Lower leg skin (tissue), 3 donors: ENCODE results near the gene IMP4.

Source experiments
- POLR2A ChIP-seq, 2 donors: fragments of 450-650 bp; IDR thresholded peaks; one replicate each; pipeline ENCODE4 v1.6.1; 2016 to 2017; ENCODE audit warnings: antibody characterized with exemption in 2 of 2, mild to moderate bottlenecking in 1 of 2, moderate library complexity in 1 of 2
- TF ChIP-seq, protein P1 (sequence below), 3 donors: fragments of 450-650 bp; IDR thresholded peaks; one replicate each; pipeline ENCODE4 v1.5.1; 2016; ENCODE audit warnings: antibody characterized with exemption in 3 of 3, mild to moderate bottlenecking in 3 of 3, moderate library complexity in 2 of 3

DNA sequence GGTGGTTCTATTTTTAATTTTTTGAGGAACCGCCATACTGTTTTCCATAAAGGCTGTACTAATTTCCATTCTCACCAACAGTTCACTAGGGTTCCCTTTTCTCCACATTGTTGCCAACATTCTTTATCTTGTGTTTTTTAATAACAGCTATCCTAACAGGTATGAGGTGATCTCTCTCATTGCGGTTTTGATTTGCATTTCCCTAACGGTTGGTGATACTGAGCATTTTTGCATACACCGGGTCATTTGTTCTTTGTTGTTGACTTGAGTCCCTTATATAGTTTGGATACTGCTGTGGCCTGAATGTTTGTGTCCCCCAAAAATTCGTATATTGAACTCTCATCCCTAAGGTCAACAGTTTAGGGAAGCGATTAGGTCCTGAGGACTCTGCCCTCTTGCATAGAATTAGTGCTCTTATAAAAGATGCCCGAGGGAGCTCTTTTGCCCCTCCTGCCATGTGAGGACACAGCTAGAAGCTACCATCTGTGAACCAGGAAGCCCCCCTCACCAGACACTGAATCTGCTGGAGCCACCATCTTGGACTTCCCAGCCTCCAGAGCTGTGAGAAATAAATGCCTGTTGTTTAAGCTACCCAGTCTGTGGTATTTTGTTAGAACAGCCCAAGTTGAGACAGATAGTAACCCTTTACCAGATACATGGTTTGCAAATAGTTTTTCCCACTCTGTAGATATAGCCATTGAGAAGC, 4.7 kb downstream of the IMP4 start:
- TF ChIP-seq, protein P1, sequence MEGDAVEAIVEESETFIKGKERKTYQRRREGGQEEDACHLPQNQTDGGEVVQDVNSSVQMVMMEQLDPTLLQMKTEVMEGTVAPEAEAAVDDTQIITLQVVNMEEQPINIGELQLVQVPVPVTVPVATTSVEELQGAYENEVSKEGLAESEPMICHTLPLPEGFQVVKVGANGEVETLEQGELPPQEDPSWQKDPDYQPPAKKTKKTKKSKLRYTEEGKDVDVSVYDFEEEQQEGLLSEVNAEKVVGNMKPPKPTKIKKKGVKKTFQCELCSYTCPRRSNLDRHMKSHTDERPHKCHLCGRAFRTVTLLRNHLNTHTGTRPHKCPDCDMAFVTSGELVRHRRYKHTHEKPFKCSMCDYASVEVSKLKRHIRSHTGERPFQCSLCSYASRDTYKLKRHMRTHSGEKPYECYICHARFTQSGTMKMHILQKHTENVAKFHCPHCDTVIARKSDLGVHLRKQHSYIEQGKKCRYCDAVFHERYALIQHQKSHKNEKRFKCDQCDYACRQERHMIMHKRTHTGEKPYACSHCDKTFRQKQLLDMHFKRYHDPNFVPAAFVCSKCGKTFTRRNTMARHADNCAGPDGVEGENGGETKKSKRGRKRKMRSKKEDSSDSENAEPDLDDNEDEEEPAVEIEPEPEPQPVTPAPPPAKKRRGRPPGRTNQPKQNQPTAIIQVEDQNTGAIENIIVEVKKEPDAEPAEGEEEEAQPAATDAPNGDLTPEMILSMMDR (IDR thresholded peaks at IDR 0.05) = no peak
- TF ChIP-seq POLR2A (IDR thresholded peaks at IDR 0.05) = no peak
